ENCODE results near the gene P3H4.
"Not testable (repeated sequence)": the region's sequence is repeated elsewhere in the genome, so short reads cannot be mapped to it uniquely, and the experiment has no call there.

Gene P3H4

DNA sequence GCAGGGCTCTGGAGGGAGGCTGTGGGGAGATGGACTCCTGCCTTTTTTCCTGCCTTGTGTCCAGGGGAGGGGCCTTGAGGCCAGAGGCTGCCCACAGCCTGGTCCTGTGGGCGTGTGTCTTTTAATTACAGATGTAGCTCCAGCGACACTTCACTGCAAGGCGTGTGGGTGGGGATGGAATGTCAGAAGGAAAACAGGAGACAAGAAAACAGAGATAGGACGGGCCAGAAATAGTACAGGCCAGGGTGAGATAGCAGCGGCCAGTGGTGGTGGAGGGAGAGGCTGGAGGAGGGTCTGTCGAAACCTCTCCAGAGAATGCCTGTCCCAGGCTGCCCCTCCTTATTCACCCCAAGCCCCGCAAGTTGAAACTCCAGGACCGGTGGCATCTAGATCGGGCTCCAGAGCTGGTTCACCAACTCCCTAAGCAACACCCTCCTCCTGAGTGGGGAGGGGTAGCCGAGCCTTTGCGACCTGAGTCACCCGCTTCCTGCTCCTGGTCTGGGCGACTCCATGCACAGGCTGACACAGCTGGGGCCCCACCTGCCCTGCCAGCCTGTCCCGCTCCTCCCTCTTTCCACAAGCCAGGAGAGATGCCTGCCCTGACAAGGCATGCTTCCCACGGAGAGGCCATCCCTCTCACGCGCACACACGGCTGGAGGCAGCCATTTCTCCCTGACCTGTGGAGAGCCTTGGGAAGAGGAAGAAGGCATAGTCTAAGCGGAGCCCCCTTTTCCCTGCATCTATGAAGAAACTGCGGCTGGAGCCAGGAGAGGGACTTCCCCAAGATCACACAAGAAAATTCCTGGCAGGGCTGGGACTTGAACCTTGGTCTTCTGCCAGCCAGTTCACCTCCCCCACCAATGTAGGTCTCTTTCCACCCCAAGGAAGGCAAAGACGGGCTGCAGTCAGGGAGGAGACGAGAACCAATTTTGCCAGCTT is 18.6 kb downstream of the P3H4 start:
- no peak for DNase-seq

DNA sequence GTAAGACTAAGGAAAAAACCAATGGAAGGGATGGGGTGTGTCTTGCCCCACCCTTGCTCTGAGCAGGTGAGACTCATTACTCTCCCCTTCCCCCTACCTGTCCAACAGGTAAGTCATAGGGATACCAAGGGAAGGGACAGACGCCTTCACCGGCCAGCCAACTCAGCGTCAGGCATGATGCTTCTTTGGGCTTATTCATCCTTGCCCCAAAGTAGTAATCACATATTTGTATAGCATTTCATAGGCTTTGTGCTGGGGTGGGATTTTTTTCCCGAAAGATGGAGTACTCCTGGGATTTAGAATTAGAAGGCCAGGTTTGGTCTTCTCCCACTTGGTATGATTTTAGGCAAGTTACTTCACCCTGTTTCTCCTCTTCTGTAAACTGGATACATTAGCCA is 24.7 kb downstream of the P3H4 start:
- DNase-seq, result no peak

DNA sequence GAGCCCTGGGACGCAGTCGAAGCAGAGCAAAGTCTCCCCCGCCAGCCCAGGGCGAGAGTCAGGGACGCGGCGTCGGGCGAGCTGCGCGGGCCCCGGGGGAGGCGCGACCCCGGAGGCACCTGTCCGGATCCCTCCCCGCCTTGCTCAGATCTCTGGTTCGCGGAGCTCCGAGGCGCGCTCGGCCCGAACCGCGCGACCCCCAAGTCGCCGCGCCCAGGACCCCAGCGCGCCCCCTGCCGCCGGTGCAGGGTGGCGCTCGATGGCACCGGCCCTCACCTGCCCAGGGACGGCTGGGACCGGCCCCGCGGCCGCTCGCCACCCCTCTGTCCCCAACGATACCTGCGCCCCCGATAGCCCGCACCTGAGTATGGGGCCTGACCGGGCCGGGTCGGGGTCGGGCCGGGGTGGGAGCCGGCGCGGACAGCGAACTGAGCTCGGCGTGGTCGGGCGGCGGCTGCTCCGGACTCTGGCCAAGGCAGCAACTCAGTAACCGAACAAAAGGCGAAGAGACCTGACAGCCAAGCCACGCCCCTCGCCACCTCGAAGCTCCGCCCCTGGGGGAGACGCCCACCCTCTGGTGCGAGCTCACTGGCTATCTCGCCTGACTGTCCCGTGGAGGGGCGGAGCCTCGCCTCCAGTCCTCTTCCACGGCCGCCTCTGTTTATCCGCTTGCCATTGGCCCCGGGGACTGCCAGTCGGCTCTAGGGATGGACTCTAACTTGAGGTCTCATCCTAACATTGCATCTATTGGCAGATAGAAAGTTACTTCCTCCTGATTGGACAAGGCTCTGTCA is 25.3 kb downstream of the P3H4 start, which contains the start of gene JUP:
Gene JUP (minus strand): TSS at position 485 of the 794 bp plus-strand sequence. CDS start 14,857 bp downstream, outside the sequence.
- peak; percentile 86 for DNase-seq

DNA sequence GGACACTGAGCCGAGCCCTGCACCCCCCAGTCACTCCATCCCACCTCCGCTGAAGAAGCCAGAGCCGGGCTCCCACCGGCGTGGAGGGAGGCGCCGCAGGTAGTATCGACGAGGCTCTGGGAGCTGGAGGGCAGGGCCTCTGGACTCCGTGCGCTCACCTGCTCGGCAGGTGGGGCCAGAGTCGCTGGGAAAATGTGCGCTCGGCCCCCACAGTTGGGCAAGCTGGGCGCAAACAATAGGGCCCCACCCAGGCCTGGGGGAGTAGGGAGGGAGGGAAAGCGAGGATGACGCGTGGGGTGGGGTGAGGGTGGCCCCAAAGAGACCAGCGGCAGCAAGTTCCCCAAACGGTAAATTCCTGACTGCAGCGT is 25.9 kb downstream of the P3H4 start:
- no peak for DNase-seq

DNA sequence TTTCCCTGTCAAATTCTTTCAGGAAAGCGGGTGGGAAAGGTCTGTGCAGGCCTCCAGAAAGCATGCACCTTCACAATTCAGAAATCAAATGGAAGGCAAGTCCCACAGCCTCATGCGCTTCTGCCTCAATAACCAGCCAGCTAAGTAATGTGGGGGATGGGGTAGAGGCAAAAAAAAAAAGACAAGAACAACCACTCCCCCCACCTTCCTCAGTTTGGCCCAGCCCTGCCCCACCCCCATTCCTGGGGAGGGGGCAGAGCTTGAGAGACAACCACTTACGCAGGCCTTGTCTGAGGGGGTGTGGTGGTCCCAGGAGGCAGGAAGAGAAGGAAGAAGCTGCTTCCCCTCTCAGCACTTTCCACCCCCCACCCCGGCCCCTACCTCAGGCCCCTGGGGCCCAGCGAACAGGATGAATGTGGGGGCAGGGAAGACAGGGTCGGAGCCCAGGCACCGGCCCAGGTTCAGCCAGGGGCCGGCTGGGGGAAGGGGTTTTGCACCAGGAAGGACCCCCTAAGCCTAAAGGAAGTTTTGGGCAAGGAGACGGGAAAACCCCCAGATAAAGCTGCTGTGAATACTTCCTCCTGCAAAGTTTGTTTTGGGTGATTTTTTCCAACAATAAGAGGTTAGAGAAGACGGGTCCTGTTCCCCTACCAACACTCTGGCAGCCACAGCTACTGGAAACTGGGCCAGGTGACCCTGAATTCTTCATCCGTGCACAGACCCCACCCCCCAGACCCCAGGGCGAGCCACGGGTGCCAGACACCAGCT is 26.5 kb downstream of the P3H4 start:
- DNase-seq, result no peak

DNA sequence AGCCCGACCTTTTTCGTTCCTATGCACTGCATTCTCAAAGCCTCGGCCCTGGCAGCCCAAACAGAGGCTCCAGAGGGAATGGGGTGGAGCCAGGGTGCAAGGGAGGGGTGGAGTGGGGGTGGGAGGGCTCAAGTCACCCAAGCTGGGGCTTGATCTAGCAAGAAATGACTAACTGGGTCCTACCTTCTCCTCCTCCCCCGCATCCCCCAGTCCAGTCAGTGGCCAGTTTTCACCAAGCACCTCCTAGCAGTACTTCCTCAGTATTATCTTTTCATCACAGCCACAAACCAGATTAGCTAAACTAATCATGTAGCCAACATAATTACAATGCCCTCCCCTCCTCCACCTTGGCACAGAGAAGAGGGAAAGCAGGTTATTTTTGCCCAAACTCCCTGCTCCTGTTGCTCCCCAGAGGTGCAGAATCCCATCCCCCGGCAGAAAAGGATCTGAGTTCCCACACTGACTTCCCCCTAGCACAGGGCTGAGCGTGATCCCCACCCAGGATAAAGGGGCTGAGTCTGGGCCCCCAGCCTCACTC is 27.5 kb downstream of the P3H4 start:
- DNase-seq, result no peak

DNA sequence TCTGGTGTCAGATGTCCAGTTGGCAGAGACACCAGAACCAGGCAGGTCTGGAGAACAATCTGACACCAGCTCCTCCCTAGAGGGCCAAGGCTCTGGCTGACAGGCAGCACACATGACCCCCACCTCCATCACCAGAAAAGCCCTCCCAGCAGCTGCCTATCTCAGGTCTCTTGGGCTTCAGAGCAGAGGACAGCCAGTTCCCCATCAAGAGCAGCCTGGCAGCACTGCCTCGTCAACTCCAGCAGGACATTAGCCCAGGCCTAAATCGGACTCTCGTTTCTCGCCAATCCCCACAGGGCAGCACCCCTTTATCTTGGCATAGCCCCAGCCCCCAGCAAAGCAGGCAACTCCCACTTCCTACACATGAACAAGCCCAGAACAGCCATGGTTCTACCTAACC is 29.6 kb downstream of the P3H4 start:
- DNase-seq, result no peak

DNA sequence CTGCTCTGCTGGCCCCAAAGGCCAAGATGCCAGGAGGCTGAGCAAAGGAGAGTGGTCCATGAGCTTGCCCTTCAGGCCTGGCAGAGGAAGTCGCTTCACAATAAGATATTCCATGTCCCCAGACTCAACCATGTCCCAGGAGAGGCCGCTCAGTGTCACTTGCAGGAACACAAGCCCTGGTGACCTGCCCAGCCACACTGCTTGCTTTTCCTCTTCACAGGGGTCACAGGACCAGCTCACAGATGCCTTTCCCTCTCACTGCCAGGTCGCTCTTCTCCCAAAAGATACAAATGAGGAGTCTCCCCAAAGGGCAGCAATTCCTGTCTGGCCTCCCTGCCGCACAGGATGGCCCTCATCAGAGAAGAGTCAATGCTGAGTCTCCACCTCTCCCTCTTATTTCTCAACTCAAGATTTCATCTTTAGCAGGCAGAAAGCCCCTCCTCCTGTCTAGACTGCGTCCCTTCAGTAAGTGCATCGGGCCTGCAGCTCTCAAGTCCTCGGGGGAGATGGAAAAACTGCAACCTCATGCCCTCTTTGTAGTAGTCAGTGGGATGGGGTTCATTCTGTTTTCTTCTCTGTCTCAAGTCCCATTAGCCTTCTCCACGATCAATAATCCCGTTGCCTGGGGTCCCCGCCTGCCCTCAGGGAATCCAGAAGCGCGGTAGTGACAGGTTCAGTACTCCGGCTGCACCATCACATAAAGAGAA is 30.2 kb downstream of the P3H4 start:
- no peak for DNase-seq

DNA sequence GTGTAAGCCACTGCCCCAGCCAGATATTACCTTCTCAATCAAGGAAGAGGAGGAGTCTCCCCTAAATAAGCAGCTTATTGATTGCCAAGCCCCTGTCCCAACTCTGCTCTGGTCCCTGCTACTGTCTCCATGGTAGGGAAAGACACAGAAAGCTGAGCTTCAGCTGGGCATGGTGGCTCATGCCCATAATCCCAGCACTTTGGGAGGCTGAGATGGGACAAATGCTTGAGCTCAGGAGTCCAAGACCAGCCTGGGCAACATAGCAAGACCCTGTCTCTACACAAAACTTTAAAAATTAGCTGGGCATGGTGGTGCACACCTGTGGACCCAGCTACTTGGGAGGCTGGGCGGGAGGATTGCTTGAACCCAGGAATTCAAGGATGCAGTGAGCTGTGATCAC is 31.8 kb downstream of the P3H4 start:
- no peak for DNase-seq

DNA sequence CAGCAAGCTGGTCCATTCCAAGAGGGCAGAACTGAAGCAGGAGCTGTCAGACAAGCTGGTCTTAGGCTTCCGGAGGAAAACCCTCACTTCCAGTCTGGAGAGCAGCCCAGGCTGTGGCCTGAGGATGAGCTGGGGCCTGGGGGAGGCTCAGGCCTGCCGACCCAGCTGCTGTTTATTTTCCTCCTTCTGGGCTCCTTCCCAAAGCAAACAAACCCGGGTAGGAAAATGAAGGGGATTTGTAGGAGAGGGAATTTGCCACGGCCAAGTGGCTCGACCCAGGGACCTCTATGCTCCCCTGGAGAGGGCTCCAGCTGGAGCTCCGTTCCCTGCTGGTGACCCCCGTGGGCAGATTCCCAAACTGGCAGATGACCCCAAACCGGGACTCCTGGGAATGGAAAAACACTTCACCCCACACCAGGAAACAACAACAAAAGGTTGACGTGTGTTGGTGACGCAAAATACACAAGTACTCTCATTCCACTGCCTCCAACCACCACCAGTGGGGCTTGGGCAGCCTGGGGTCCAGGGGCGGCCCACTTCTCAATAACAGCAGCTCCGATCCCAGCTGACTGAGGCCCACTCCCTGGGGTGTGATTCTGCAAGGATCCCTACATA is 34.1 kb downstream of the P3H4 start:
- DNase-seq, result no peak

DNA sequence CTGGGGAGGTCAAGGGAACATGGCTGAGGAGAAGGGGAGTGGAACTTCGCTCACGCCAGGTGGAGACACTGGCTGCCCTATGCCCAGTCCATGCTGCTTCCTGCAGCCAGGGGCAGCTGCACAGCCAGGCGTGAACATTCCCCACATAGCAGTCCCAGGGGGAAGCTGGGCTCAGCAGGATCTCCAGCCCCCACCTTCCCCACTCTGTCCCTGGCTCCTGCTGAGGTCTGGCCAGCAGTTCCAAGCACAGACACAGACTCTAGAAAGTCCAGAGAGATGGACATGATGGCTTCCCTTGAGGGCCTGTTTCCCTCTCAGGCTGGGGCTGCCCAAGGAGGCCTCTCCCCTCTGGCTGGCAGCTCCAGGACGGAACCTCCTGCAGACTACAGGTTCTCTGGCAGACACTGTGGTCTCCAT is 34.6 kb downstream of the P3H4 start:
- DNase-seq, result no peak

DNA sequence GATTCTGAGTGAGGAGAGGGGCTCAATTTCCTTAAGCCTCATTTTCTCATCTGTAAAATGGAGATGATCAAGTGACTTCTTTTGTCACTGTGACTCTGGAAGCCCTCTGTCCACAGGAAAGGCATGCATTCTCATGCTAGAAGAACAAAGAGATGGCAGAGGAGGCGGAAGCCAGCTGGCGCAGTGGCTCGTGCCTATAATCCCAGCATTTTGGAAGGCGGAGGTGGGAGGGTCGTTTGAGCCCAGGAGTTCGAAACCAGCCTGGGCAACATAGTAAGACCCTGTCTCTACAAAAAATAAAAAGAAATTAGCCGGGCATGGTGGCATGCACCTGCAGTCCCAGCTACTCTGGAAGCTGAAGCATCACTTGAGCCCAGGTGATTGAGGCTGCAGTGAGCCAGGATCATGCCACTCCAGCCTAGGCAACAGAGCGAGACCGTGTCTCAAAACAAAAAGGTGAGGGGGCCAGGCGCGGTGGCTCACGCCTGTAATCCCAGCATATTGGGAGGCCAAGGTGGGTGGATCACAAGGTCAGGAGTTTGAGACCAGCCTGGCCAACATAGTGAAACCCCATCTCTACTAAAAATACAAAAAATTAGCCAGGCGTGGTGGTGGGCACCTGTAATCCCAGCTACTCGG is 35.4 kb downstream of the P3H4 start:
- DNase-seq, result not testable (repeated sequence)

DNA sequence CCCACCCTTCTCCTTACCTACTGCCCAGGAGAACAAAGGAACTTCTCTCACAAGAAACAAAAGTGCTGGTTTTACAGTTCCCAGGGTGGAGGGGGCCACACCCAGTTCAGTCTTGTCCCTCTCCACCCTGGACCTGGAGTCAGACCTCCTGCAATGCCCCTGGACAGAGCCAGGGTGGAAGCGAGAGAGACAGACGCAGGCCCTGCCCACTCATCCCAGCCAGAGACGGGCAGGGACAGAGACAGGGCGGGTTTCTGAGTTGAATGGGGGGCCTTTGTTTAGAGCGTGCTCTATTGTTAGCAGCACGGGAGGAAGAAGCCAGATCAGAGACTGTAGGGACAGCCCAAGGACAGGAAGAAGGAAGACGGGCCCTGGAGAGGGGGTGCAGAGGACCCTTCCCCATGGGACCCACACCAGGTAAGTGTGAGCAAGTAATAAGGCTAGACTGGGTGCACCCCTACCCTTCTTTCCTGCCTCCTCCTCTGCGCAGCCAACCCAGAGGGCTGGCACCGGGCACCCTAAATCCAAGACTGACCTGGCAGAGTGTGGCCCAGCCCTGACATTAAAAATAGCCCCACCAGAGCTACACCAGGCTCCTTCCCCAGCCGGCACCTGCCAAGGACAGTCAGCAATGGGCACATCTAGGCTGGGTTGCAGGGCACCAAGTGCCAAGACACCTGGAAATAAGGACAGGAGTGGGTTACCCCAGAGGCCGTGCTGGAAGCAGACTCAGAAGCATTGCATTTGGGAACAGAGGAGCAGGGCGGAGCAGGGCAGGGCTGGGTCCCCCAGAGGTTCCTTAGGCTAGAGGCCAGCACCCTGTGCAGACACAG is 36.1 kb downstream of the P3H4 start:
- DNase-seq, result no peak

DNA sequence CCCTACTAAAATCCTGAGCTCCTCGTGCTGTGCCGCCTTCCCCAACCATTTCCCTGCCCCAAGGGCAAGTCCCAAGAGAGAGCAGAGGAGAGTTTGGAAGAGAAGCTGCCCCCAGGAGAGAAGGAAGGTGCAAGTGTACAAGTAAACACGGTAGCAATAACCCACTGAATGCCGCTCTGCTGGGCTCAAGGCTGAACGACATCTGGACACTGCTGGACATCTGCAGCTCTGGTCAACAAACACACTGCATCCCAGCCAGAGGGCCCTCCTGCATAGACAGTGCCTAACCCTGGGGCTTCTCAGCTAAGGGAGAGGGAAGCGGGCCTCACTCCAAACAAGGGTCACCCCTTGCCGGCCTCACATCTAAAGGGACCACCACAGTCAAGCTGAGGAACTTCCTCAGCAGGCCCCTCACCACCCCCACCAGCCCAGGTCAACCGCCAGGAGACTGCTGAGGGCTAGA is 38.0 kb downstream of the P3H4 start:
- DNase-seq, result no peak

DNA sequence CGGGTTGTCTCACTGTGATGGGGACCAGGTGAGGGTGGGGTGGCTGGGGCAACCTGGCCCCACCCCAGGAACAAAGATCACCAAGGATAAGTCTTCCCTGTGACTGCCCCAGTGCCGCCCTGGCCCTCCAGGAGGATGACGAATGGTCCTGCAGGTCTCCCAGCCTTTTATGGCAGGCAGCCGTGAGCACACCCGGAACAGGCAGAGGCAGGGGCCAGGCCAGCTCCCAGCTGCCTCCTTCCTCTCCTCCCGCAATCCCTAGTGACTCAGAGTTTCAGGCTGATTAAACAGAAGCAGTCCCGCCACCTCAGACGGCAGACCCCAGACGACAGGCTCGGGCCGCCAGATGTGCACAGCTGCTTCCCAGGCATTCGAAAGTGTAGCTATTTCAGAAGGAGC is 38.6 kb downstream of the P3H4 start:
- no peak for DNase-seq

DNA sequence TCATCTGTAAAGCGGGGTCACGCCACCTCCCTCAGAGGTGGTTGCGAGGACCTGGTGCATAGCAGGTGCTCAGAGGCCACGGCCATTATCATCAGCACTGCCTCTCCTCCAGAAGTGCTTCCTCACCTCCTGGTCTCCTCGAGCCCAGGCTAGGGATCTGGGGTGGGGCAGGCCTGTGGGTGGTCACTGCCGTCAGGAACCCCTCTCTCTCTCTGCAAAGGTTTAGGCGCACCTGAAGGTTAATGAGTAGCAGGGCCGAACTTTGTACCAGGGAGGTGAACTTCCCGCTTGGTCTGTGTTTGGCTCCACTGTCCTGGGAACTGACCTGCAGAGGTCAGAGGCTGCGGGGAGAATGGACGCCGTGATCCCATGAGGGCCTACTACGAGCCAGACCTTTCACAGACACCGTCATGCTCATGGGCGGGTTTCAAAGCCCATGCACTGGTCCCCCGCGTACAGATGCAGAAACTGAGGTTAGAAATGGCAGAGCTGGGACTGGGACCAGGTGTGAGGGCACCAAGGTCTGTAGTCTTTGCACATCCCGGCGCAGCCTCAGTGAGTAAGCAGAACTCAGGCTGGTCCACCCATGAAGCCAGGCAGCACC is 39.1 kb downstream of the P3H4 start:
- DNase-seq, result no peak

DNA sequence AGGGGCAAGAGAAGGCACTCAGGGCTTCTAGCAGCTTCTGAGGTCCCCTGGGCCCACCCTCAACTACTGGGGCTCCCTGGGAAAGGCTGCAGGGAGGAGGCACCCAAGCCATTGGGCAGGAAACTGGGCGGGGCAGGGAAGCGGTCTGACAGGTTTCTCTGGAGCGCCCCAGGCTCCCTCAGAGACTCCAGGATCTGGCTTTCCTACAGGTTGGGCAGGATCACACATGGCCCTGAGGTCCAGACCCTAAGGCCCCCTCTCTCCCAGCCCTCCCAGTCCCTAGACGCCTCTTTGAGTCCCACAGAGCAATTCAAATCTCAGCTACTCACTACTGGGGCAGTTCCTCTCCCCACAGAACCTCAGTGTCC is 39.5 kb downstream of the P3H4 start:
- DNase-seq, result no peak

DNA sequence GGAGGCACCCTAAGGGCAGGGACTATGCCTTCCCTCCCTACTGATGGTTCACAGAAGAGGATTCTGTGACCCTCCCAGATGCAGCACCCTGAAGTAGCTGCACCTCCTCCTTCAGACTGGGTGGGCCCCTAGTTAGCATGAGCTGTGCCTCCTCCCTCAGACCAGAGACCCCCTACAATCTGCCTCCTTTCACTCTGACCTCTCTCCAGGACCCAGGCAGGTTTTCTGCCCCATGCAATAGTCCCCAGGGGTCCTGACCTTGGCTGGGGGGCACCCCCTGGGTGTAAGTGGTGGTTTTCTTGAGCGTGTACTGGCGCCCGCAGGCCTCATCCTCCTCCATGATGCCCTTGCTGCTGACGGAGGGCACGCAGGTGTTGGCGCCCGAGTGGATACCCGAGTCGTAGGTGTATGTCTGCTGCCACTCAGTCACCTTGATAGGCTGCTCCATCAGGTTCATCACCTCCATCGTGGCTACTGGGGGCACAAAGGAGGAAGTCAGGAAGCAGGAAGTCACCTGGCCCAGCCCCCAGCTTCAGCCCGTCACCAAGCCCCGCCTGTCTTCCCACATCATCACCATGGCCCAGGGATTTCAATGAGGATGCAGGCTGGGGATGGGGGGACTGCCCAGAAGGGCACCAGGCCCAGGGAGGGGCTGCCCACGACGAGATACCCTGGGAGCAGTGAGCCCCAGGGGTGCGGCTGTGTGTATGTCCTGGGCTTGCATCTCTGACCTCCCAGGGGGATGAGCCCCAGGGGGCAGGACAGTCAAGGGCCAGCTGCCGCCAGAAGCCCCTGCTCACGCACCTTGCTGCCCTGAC is 40.2 kb downstream of the P3H4 start:
- no peak for DNase-seq

DNA sequence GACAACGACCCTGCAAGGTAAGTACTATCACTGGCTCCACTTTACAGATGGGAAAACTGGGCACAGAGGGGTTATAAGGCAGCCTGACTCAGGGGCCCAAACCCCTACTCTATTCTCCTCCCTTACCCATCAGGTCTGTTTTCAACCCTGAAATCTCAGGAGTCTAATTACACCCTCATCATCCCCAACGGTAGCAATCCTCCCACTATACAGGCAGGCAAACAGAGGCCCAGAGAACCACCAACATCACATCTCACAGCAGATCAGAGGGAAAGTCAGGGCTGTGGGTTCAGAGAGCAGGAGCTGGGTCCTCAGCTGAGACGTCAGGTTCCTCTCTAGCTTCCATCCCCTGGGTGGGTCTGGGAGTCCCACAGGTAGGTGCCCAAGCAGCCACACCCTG is 41.8 kb downstream of the P3H4 start:
- DNase-seq, result no peak
